ENCODE results near the gene RIGI.

Gene RIGI

DNA sequence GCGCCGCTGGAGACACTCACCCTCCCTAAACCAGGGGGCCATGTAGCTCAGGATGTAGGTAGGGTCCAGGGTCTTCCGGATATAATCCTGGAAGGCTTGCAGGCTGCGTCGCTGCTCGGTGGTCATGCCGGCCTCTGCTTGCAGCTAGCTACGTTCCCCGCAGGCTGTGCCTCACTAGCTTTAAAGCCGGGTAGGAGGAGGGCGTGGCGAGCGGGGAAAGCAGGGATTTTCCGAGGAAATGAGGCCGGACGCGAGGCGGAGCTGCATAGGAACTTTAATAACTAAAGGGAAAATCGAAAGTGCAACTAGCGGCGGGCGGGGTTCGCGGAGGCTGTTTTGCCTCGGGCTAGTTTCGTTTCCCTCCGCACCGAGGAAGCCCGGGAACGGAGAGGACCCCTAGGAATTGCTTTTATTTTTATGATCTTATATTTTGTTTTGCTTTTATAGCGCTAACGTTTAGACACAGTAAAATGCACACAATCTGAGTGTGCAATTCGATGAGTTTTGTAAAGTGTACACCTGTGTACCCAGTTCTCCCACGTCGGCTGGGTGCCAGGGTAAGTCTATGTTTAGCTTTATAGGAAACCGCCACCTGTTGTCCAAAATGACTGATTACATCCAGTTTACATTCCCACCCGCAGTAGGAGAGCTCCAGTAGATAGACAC is at the start of gene RIGI:
RIGI (minus strand) TSS at position 156 of the 666 bp plus-strand sequence; CDS start at position 126, 30 bp downstream.
- ChIA-PET POLR2A (interaction anchor here (1.4 kb wide), 2 partner anchors 26 to 142 kb away, joined by 3 to 7 read pairs; partner anchors contain the start of genes ACO1 and SMIM27), CTCF (interaction anchor here (0.6 to 2.8 kb wide), 6 partner anchors 10 to 541 kb away, joined by 3 to 18 read pairs (median 4); no protein-coding TSS in a partner anchor)
- no peak for TF ChIP-seq FOXM1 (IDR thresholded peaks at IDR 0.05; ENCODE audit: borderline replicate concordance)
- 0 out of 2 replicates have a peak, but pooled peaks have one; percentile 22 for TF ChIP-seq L3MBTL2 (conservative IDR thresholded peaks at IDR 0.05)
- TF ChIP-seq, protein P1, sequence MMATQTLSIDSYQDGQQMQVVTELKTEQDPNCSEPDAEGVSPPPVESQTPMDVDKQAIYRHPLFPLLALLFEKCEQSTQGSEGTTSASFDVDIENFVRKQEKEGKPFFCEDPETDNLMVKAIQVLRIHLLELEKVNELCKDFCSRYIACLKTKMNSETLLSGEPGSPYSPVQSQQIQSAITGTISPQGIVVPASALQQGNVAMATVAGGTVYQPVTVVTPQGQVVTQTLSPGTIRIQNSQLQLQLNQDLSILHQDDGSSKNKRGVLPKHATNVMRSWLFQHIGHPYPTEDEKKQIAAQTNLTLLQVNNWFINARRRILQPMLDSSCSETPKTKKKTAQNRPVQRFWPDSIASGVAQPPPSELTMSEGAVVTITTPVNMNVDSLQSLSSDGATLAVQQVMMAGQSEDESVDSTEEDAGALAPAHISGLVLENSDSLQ (IDR thresholded peaks at IDR 0.05) = peak; percentile 71
- no peak for TF ChIP-seq FOXA1 (IDR thresholded peaks at IDR 0.05)
- TF ChIP-seq FOXK2 (IDR thresholded peaks at IDR 0.05) = no peak; the same call in 1 of the 2 replicates
- peak; percentile 66 for DNase-seq (ENCODE audit: extremely low spot score)

DNA sequence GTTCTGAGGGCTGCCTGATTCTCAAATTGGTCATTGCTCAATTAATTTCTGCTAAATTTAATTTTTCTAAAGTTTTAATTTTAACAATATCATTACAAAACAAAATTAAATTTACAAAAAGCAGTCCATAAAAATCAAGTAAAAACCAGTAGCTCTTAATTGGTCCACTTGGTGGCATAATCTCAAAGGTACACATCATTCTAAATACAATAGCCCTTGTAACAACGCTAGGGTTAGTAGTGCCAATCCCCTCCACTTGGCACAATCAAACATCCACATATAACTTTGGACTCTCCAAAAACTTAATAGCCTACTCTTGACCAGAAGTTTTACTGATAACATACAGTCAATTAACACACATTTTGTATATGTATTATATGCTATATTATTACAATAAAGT is 48.9 kb upstream of the RIGI start:
- TF ChIP-seq CTBP1 (IDR thresholded peaks at IDR 0.05; ENCODE audit: borderline replicate concordance) = no peak
- TF ChIP-seq ELF4 (IDR thresholded peaks at IDR 0.05) = no peak
- no peak for TF ChIP-seq FOXA1 (IDR thresholded peaks at IDR 0.05)
- TF ChIP-seq, protein P1 (IDR thresholded peaks at IDR 0.05) = no peak
- TF ChIP-seq SUZ12 (IDR thresholded peaks at IDR 0.05) = no peak
- TF ChIP-seq L3MBTL2 (conservative IDR thresholded peaks at IDR 0.05) = no peak
- no peak for TF ChIP-seq ARNT (IDR thresholded peaks at IDR 0.05)
- POLR2A ChIA-PET = no interaction called here
- no peak for DNase-seq (ENCODE audit: extremely low spot score)
- CTCF ChIA-PET = interaction anchor here (0.7 to 2.3 kb wide), 2 partner anchors 196 to 393 kb away, joined by 3 to 11 read pairs; no protein-coding TSS in a partner anchor

DNA sequence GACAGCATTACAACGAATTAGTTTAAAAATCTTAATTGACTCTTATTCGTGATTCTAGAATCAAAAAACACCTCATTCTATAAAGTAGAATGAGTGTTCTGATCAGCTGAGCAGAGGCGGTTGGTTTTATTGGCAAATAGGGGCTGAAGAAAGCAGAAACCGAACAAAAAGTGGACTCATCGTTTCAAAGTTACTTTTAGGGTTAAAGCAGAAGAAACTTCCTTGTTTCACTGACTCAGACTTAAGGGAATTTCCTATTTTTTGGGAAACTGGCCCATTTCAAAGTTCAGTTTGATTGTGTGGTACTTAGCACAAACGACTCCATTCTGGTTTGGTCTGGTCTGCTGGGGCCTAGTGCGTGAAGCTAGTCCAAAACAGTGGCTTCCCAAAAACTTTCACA is 47.8 kb upstream of the RIGI start:
- no peak for DNase-seq (ENCODE audit: extremely low spot score)
- ChIA-PET CTCF (interaction anchor here (2.3 kb wide), 1 partner anchor 195 kb away, joined by 11 read pairs; no protein-coding TSS in a partner anchor), POLR2A (interaction anchor here (1.0 to 1.1 kb wide), 2 partner anchors 23 to 192 kb away, joined by 4 to 6 read pairs; no protein-coding TSS in a partner anchor)
- TF ChIP-seq BHLHE40 (IDR thresholded peaks at IDR 0.05; ENCODE audit: borderline replicate concordance) = no peak
- no peak for TF ChIP-seq TARDBP (IDR thresholded peaks at IDR 0.05)
- no peak for TF ChIP-seq FOXM1 (IDR thresholded peaks at IDR 0.05; ENCODE audit: borderline replicate concordance)
- TF ChIP-seq ZNF384 (IDR thresholded peaks at IDR 0.05) = no peak
- no peak for TF ChIP-seq ELF4 (IDR thresholded peaks at IDR 0.05)
- no peak for TF ChIP-seq ARNT (IDR thresholded peaks at IDR 0.05)
- TF ChIP-seq CTBP1 (IDR thresholded peaks at IDR 0.05; ENCODE audit: borderline replicate concordance) = no peak
- TF ChIP-seq HDGF (IDR thresholded peaks at IDR 0.05; ENCODE audit: borderline replicate concordance) = no peak
- no peak for TF ChIP-seq L3MBTL2 (conservative IDR thresholded peaks at IDR 0.05)
- TF ChIP-seq NFRKB (IDR thresholded peaks at IDR 0.05) = no peak
- no peak for TF ChIP-seq SUZ12 (IDR thresholded peaks at IDR 0.05)
- no peak for TF ChIP-seq FOXK2 (IDR thresholded peaks at IDR 0.05)
- TF ChIP-seq, protein P1 (IDR thresholded peaks at IDR 0.05) = no peak

DNA sequence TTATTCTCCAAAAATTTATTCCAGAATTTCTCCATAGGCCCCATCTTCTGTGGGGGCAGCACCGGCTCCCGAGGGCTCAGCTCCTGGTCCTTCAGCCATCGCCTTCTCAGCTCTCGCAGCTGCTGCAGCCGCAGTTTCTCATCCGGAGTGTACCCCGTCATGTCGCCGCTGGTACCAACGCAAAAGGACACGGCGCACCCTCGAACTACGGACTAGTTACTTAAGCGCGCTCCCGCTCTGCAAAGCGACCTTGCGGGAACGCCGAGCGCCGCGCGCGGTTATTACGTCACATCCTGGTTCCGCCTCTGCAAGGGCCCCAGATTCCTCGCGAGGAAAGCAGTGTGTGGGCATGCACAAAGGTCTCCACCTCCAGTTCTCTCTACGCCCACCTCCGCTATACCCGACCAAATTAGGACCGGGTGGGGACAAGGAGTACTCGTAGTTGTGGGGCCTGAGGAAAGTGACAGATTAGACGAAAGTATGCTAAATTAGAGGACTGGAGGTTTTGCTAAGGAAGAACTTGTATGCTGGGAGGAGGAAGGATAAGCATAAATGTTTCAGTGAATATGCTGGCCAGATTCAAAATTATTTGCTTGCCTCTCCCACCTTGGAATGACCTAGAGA is 47.0 kb upstream of the RIGI start, which contains the start of gene NDUFB6:
NDUFB6 (minus strand) TSS at position 260 of the 624 bp plus-strand sequence; CDS start at position 161, 99 bp downstream.
- TF ChIP-seq L3MBTL2 (conservative IDR thresholded peaks at IDR 0.05) (peak; percentile 68), FOXA1 (IDR thresholded peaks at IDR 0.05) (no peak), BHLHE40 (IDR thresholded peaks at IDR 0.05; ENCODE audit: borderline replicate concordance) (no peak), HDGF (IDR thresholded peaks at IDR 0.05; ENCODE audit: borderline replicate concordance) (no peak)
- TF ChIP-seq, protein P1 (IDR thresholded peaks at IDR 0.05) = no peak
- peak; percentile 89 for DNase-seq (ENCODE audit: extremely low spot score)
- CTCF ChIA-PET = interaction anchor here (1.4 to 2.3 kb wide), 2 partner anchors 194 kb away, joined by 11 to 17 read pairs; no protein-coding TSS in a partner anchor
- POLR2A ChIA-PET = interaction anchor here (1.0 to 2.2 kb wide), 4 partner anchors 22 to 194 kb away, joined by 3 to 13 read pairs (median 5); no protein-coding TSS in a partner anchor

DNA sequence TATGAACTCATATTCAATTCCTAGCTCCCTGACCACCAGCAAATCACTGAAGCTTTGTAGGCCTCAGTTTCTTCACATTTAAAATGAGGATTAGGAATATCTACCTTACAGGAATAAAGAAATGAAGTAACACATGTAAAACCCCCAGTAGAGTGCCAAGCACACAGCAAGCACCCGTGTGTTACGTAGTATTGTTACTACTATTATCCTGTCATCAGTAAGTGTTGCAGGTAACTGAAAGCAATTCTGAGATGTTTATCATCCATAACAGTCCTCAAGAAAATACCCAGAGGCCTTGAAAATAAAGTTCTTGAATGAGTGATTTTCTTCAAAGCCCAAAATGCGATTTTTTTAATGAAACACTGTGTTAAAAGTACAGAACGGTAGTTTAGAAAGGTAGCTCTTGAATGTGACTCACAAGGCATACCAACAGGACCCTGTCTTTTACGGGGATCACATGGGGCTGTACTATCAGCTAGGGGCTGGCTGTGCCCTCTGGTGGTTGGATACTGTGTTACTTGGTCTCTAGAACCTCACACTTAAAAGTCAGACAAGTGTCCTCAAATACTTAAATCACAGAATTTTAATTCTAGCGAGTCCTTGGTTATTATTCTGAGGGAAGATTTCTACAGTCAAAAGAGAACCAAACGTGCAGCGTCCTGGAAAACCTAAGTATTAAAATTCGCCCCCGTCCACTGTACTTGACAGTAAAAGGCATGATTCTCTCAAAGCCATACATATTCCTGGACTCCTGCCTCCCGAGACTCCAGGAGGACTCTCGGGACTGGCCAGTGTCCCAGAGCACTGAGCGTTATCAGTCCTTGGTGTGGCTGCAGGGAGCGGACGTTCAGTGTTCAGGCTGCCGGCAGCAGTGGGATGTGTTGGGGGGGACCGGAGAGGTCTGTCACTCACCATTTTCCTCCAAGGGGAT is 46.2 kb upstream of the RIGI start:
- ChIA-PET POLR2A (interaction anchor here (1.0 to 2.2 kb wide), 3 partner anchors 19 to 193 kb away, joined by 3 to 13 read pairs (median 6); no protein-coding TSS in a partner anchor), CTCF (interaction anchor here (0.8 to 1.4 kb wide), 4 partner anchors 19 to 196 kb away, joined by 3 to 17 read pairs (median 4); no protein-coding TSS in a partner anchor)
- TF ChIP-seq FOXA1 (IDR thresholded peaks at IDR 0.05) (no peak), NFRKB (IDR thresholded peaks at IDR 0.05) (no peak), CTBP1 (IDR thresholded peaks at IDR 0.05; ENCODE audit: borderline replicate concordance) (no peak), ZNF384 (IDR thresholded peaks at IDR 0.05) (no peak), ARNT (IDR thresholded peaks at IDR 0.05) (no peak), FOXK2 (IDR thresholded peaks at IDR 0.05) (no peak), TARDBP (IDR thresholded peaks at IDR 0.05) (no peak), FOXM1 (IDR thresholded peaks at IDR 0.05; ENCODE audit: borderline replicate concordance) (no peak), BHLHE40 (IDR thresholded peaks at IDR 0.05; ENCODE audit: borderline replicate concordance) (no peak), LEF1 (IDR thresholded peaks at IDR 0.05; ENCODE audit: borderline replicate concordance) (no peak), SP1 (IDR thresholded peaks at IDR 0.05) (no peak)
- peak; percentile 70 for DNase-seq (ENCODE audit: extremely low spot score)

All from HEK293T (cell line).